Esophagus squamous epithelium (tissue), 5 donors: ENCODE results near the gene ACBD7. TPM values are rescaled to one million over a fixed set of nuclear protein-coding genes. Genes with fewer than 3 reads are reported as not detected.

Experiments used
- DNase-seq: peaks from one replicate; lab custom pipeline; 2025; lab: John Stamatoyannopoulos, UW
- H3K27ac ChIP-seq, 4 donors: fragments of 200-600 bp; sonication (generic); one replicate each; pipeline ENCODE4 v1.5.1; 2016 to 2019; ENCODE audit warnings: mild to moderate bottlenecking in 1 of 4
- H3K27me3 ChIP-seq, 4 donors: fragments of 200-600 bp; sonication (generic); 1 replicate in 3 of 4; 2 replicates in 1 of 4; pipeline versions ENCODE4 v1.5.1 to v1.6.0; 2017 to 2021; ENCODE audit warnings: antibody characterized with exemption in 1 of 4
- H3K36me3 ChIP-seq, 3 donors: fragments of 200-600 bp; sonication (generic); one replicate each; pipeline ENCODE4 v1.5.1; 2016 to 2019
- H3K4me1 ChIP-seq, 3 donors: fragments of 200-600 bp; sonication (generic); one replicate each; pipeline ENCODE4 v1.5.1; 2017 to 2019
- H3K4me3 ChIP-seq, 4 donors: fragments of 200-600 bp; sonication (generic); 1 replicate in 3 of 4; 2 replicates in 1 of 4; pipeline ENCODE4 v1.5.1; 2016 to 2019; ENCODE audit warnings: mild to moderate bottlenecking in 2 of 4, moderate library complexity in 1 of 4
- H3K9me3 ChIP-seq, 3 donors: fragments of 200-600 bp; sonication (generic); one replicate each; pipeline ENCODE4 v1.5.1; 2016 to 2019
- CTCF ChIP-seq, 6 experiments: fragments of 450-650 bp in 4 of 6; fragments of 200-600 bp in 2 of 6; sonication (generic) in 2 of 6; IDR thresholded peaks; one replicate each; pipeline ENCODE4 v1.5.1; 2016 to 2019; ENCODE audit warnings: antibody characterized with exemption in 6 of 6, mild to moderate bottlenecking in 4 of 6, moderate library complexity in 4 of 6
- POLR2A ChIP-seq, 4 donors: fragments of 450-650 bp; IDR thresholded peaks; one replicate each; pipeline ENCODE4 v1.6.1; 2017; ENCODE audit warnings: antibody characterized with exemption in 4 of 4, mild to moderate bottlenecking in 4 of 4, moderate library complexity in 3 of 4
- WGBS, 2 donors: methylation state at CpG; one replicate each; pipeline ENCODE4 v1.1.5; 2018; 5-methylcytosine and 5-hydroxymethylcytosine counted together
- intact Hi-C: fragments of 100-400 bp; cut with DNase I; formaldehyde crosslinking; loops from one replicate; pipeline ENCODE4 v1.15.0; 2022
- total RNA-seq, 4 donors: library from RNA; depleted of rRNA; stranded (reverse); fragments of >200 nt; gene quantifications; one replicate each; pipeline ENCODE4 v1.1.0, GENCODE V29; 2016
- donor health status: DM: yes; HTN: yes; CAD: no.

Gene ACBD7
- total RNA-seq, 4 donors from 2014 or later = 0.31 to 0.91 (median 0.76) TPM; not detected in 1

GRCh38 chr10:15035385-15036301, 52.9 kb downstream of the ACBD7 start:
- DNase-seq = no peak
- Histone ChIP-seq H3K36me3 (no peaks in the 10 kb centered on the region), H3K27ac (no peak overlapping the region), H3K4me3 (no peak overlapping the region), H3K4me1 (no peaks in the 10 kb centered on the region), H3K27me3 (no peaks in the 10 kb centered on the region), H3K9me3 (no peaks in the 10 kb centered on the region)
- intact Hi-C loops = no loop called here
- WGBS, 2 donors = 67 to 71% methylated on average over 12 to 18 of the region's 18 CpGs
- no peak for TF ChIP-seq CTCF (IDR thresholded peaks at IDR 0.05)
- TF ChIP-seq POLR2A (IDR thresholded peaks at IDR 0.05) = no peak

- intact Hi-C loops = no loop called here
- no peak overlapping the region for H3K4me3 ChIP-seq
- H3K4me1 ChIP-seq = peaks cover 0 to 16% (median 3%) of the 10 kb centered on the region in 3 donors
- H3K36me3 ChIP-seq = no peaks in the 10 kb centered on the region
- no peak for TF ChIP-seq CTCF (IDR thresholded peaks at IDR 0.05)
- TF ChIP-seq POLR2A (IDR thresholded peaks at IDR 0.05) = no peak
- no peak overlapping the region for H3K27ac ChIP-seq
- 58 to 66% methylated on average over 3 of the region's 3 CpGs for WGBS, 2 donors
- no peak for DNase-seq
- no peaks in the 10 kb centered on the region for H3K9me3 ChIP-seq
- no peaks in the 10 kb centered on the region for H3K27me3 ChIP-seq
These were observed 60.8 kb downstream of the ACBD7 start for GRCh38 chr10:15027741-15028140.

Other genes with a start within 250 kb of the ACBD7 start
- 10 to 100 TPM in 1 of 4 donors, 1 to 10 TPM in 3; 5.6 to 13.2 (median 8.9) TPM for gene SUV39H2, start 209.9 kb downstream of the ACBD7 start, total RNA-seq
- gene DCLRE1C, start 134.7 kb downstream of the ACBD7 start, total RNA-seq = 10 to 100 TPM in 3 of 4 donors, 1 to 10 TPM in 1; 8.2 to 15.6 (median 11.4) TPM
- under 1 TPM in 1 of 4 donors, not detected in 3; 0.79 TPM for gene MEIG1, start 129.4 kb downstream of the ACBD7 start, total RNA-seq
- 1 to 10 TPM in 3 of 4 donors, under 1 TPM in 1; 0.57 to 9.4 (median 5.1) TPM for gene OLAH, start 44.8 kb downstream of the ACBD7 start, total RNA-seq
- 10 to 100 TPM; 10.8 to 21.0 (median 14.8) TPM for gene RPP38, start 8.6 kb upstream of the ACBD7 start, total RNA-seq
- gene NMT2, start 79.9 kb upstream of the ACBD7 start, total RNA-seq = 10 to 100 TPM in 2 of 4 donors, 1 to 10 TPM in 2; 4.8 to 12.8 (median 7.8) TPM